Stimulated activated CD4-positive, alpha-beta T cell treated with anti-CD3 and anti-CD28 coated beads, Interleukin-12 subunit alpha, Interleukin-12 subunit beta, amount 100 ng/mL, for 48 hours (primary cell): ENCODE data around the gene HADHB.
"Not testable (repeated sequence)": the region's sequence is repeated elsewhere in the genome, so short reads cannot be mapped to it uniquely, and the experiment has no call there.

Experiments used
- DNase-seq, 3 donors: peaks; one replicate each; pipeline ENCODE4 v3.0.0-alpha.2; 2020; ENCODE audit warnings: low read depth in 2 of 3, low spot score in 1 of 3

Gene HADHB

GRCh38 chr2:26326514-26326913, 81.8 kb downstream of the HADHB start:
- no peak for DNase-seq

DNA sequence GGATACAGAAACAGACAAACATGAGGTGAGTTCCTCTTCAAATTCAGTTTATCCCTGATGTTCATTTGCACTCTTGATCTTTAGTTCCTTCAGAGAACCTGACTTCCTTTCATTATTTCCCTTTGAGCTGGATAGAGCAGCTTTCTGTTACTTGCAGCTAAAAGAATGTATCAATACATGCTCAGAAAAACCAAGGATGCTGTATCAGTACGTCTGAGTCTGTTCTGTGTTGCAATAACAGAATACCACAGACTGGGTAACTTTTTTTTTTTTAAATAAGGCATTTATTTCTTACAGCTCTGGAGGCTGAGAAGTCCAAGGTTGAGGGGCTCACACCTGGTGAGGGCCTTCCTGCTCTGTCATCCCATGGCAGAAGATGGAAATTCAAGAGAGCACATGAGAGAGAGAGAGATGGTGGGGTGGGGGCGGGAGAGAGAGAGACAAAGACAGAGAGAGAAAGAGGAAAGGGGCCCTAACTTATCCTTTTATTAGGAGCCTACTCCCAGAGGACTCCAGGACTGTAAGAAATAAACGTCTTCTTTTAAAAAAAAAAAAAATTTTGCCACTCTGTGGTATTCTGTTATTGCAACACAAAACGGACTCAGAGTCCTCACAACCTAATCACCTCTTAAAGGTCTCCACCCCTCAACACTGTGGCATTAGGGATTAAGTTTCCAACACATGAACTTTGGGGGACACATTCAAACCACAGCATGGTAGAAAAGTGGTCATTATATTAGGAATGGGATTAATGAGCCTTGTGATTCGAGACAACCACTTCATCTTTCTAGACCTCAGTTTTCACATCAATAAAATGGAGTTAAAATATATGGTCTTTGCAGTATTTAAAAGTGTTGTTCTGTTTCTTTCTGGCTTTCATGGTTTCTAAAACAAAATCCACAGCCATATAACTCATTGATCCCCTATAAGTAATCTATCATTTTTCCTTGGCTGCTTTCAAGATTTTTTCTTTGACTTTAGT, 82.8 kb downstream of the HADHB start:
- DNase-seq, result no peak

DNA sequence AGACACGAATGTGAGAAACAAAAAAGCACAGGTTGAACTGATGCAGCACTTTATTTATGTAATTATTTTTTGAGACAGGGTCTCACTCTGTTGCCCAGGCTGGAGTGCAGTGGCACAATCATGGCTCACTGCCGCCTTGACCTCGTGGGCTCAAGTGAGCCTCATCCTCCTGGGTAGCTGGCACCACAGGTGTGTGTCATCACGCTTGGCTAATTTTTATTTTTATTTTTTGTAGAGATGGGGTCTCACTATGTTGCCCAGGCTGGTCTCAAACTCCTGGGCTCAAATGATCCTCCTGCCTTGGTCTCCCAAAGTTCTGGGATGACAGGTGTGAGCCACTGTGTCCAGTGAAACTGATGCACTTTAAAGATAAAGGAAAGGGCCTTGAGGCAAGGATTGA, 84.3 kb downstream of the HADHB start:
- DNase-seq, result not testable (repeated sequence)

DNA sequence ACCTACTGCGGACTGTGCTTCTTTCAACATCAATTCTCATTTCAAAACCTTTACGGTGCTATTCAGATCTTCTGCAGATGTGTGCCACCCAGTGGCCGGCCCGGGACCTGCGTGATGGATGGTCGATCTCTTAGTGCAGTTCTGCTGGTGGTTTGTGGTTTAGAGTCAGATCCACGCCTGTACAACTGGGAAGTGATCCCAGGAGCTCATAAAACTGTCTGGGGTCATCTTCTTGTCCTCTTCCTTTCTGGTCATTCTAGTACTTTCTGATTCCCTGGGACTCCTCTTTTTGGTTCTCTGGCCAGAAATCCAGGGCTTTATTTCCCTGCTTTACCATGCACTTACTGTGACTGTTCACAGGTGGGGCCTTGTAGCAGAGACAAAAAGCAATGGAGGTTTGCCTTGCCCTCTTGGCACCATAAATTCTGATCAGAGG, 85.4 kb downstream of the HADHB start:
- peak; percentile 76 to 83 (median 77) for DNase-seq

GRCh38 chr2:26330604-26331003, 85.9 kb downstream of the HADHB start:
- DNase-seq, result no peak

- DNase-seq, result not testable (repeated sequence)
Observed at GRCh38 chr2:26331321-26331720, 86.6 kb downstream of the HADHB start.

DNA sequence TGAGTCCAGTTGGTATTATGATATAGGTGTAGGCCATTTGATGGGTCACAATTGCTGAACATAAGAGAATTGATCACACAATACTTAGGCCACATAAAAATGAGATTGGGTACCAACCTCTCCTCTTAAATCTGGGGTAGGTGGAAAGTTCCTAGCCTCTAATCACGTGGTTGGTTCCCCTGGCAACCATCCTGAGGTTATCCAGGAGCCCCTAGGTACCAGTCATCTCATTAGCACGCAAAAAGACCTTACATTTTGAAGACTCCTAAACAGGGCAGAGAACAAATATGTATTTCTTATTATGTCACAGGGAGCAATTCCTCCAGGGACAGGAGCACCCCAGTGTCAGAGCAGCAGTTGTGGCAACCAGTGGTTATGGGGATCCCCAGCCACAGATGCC, 88.6 kb downstream of the HADHB start:
- DNase-seq, result no peak

GRCh38 chr2:26335231-26335630, 90.5 kb downstream of the HADHB start:
- DNase-seq, result no peak

- DNase-seq, result no peak
Observed at GRCh38 chr2:26336719-26337118, 92.0 kb downstream of the HADHB start.

DNA sequence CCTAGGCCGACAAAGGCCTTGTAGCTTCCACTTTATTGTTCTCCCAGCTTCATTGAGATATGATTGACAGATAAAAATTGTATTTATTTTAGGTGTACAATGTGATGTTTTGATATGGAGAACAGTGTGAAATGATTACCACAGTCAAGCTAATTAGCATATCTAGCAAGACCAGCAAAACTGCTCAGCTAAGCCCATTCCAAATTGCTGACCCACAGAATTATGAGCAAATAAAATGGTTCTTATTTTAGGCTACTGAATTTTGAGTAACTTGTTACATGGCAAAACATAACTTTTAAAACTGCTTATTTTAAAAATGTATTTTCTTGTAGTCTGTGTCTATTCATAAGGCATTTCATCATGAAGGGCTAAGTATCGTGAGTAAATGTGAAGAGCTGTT, 92.6 kb downstream of the HADHB start:
- DNase-seq, result no peak
